ENCODE data around the gene ZBTB7A. TPM values are rescaled to one million over a fixed set of nuclear protein-coding genes. Genes with fewer than 3 reads are reported as not detected.

Gene ZBTB7A
- total RNA-seq, 1 experiment from 2014 or later = 25.9 TPM

GRCh38 chr19:4109626-4109945 lies 42.9 kb upstream of the ZBTB7A start:
- intact Hi-C loops (cut with micrococcal nuclease; ENCODE audit: unreplicated experiment) = no loop called here
- H3K9me3 ChIP-seq (ENCODE audit: low read depth, low read length, poor library complexity, severe bottlenecking) = no peaks in the 10 kb centered on the region
- no peak overlapping the region for H3K4me3 ChIP-seq (ENCODE audit: low read depth, low read length, poor library complexity, severe bottlenecking)
- BruUV-seq (replicated peaks) = no TSS peak
- ChIA-PET POLR2A (ENCODE audit: low non-redundant PET) (no interaction called here), CTCF (no interaction called here)
- no peak for TF ChIP-seq EZH2 (IDR thresholded peaks at IDR 0.05; ENCODE audit: borderline replicate concordance, low read depth, low read length, poor library complexity, severe bottlenecking)
- no peak for TF ChIP-seq CTCF (conservative IDR thresholded peaks at IDR 0.05; ENCODE audit: low read depth, low read length)
- DNase-seq (ENCODE audit: low spot score) = no peak
- H3K36me3 ChIP-seq (ENCODE audit: insufficient read depth, low read length, poor library complexity, severe bottlenecking) = peaks cover 59% of the 10 kb centered on the region
- no peaks in the 10 kb centered on the region for H3K27me3 ChIP-seq (replicated peaks; ENCODE audit: insufficient read depth, low read depth, low read length, poor library complexity)
- H3K27ac ChIP-seq (ENCODE audit: low read depth, low read length, poor library complexity, severe bottlenecking) = no peak overlapping the region
- no peaks in the 10 kb centered on the region for H3K4me1 ChIP-seq (ENCODE audit: insufficient read depth, low read length, poor library complexity, severe bottlenecking)

- H3K27me3 ChIP-seq (replicated peaks; ENCODE audit: insufficient read depth, low read depth, low read length, poor library complexity) = no peaks in the 10 kb centered on the region
- no peak overlapping the region for H3K4me3 ChIP-seq (ENCODE audit: low read depth, low read length, poor library complexity, severe bottlenecking)
- TF ChIP-seq EZH2 (IDR thresholded peaks at IDR 0.05; ENCODE audit: borderline replicate concordance, low read depth, low read length, poor library complexity, severe bottlenecking) (no peak), CTCF (conservative IDR thresholded peaks at IDR 0.05; ENCODE audit: low read depth, low read length) (no peak)
- no peaks in the 10 kb centered on the region for H3K4me1 ChIP-seq (ENCODE audit: insufficient read depth, low read length, poor library complexity, severe bottlenecking)
- DNase-seq (ENCODE audit: low spot score) = no peak
- H3K9me3 ChIP-seq (ENCODE audit: low read depth, low read length, poor library complexity, severe bottlenecking) = no peaks in the 10 kb centered on the region
- no peak overlapping the region for H3K27ac ChIP-seq (ENCODE audit: low read depth, low read length, poor library complexity, severe bottlenecking)
- ChIA-PET POLR2A (ENCODE audit: low non-redundant PET) (no interaction called here), CTCF (no interaction called here)
- intact Hi-C loops (cut with micrococcal nuclease; ENCODE audit: unreplicated experiment) = no loop called here
- H3K36me3 ChIP-seq (ENCODE audit: insufficient read depth, low read length, poor library complexity, severe bottlenecking) = peaks cover 53% of the 10 kb centered on the region
- BruUV-seq (replicated peaks) = TSS peak; percentile 11
Observed at GRCh38 chr19:4108767-4109625, 42.3 kb upstream of the ZBTB7A start.

- CTCF ChIA-PET = no interaction called here
- TF ChIP-seq EZH2 (IDR thresholded peaks at IDR 0.05; ENCODE audit: borderline replicate concordance, low read depth, low read length, poor library complexity, severe bottlenecking) (no peak), CTCF (conservative IDR thresholded peaks at IDR 0.05; ENCODE audit: low read depth, low read length) (no peak)
- intact Hi-C loops (cut with micrococcal nuclease; ENCODE audit: unreplicated experiment) = no loop called here
- POLR2A ChIA-PET (ENCODE audit: low non-redundant PET) = no interaction called here
- Histone ChIP-seq H3K27me3 (replicated peaks; ENCODE audit: insufficient read depth, low read depth, low read length, poor library complexity) (no peaks in the 10 kb centered on the region), H3K4me1 (ENCODE audit: insufficient read depth, low read length, poor library complexity, severe bottlenecking) (no peaks in the 10 kb centered on the region), H3K27ac (ENCODE audit: low read depth, low read length, poor library complexity, severe bottlenecking) (no peak overlapping the region), H3K36me3 (ENCODE audit: insufficient read depth, low read length, poor library complexity, severe bottlenecking) (peaks cover 33% of the 10 kb centered on the region), H3K9me3 (ENCODE audit: low read depth, low read length, poor library complexity, severe bottlenecking) (no peaks in the 10 kb centered on the region), H3K4me3 (ENCODE audit: low read depth, low read length, poor library complexity, severe bottlenecking) (no peak overlapping the region)
- no TSS peak for BruUV-seq (replicated peaks)
- no peak for DNase-seq (ENCODE audit: low spot score)
Observed at GRCh38 chr19:4103080-4103433, 36.4 kb upstream of the ZBTB7A start.

All from A673 (cell line).